DOHH2 (cell line): Measurements from ENCODE around the gene PEAK1.

Experiments
- EZH2phosphoT487 ChIP-seq: fragments of 200-600 bp; sonication (generic); IDR thresholded peaks from 2 replicates; pipeline ENCODE4 v1.6.1; 2017; ENCODE audit warnings: borderline replicate concordance, mild to moderate bottlenecking, antibody characterized with exemption, low read length, moderate library complexity, mixed read lengths
- TF ChIP-seq, protein P1 (sequence below): fragments of 200-600 bp; sonication (generic); IDR thresholded peaks from one replicate; pipeline ENCODE4 v1.5.1; 2014; ENCODE audit warnings: antibody characterized with exemption, mild to moderate bottlenecking, low read depth, low read length; ENCODE audit not compliant: poor library complexity, severe bottlenecking

DNA sequence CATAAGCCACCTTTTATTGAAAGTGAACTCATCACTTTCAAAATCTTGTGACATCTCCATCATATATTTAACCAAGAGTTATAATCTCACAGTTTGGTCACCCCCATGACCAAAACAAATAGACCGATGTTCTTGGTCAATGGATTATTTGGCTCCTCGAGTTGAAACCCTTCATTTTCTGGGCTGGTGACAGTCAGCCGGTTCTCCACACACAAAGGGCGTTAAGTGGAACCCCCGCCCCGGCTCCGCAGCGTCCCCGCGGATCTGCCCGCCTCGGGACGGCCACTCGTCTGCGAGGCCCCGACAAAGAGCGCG, 349.8 kb downstream of the PEAK1 start:
- TF ChIP-seq, protein P1, sequence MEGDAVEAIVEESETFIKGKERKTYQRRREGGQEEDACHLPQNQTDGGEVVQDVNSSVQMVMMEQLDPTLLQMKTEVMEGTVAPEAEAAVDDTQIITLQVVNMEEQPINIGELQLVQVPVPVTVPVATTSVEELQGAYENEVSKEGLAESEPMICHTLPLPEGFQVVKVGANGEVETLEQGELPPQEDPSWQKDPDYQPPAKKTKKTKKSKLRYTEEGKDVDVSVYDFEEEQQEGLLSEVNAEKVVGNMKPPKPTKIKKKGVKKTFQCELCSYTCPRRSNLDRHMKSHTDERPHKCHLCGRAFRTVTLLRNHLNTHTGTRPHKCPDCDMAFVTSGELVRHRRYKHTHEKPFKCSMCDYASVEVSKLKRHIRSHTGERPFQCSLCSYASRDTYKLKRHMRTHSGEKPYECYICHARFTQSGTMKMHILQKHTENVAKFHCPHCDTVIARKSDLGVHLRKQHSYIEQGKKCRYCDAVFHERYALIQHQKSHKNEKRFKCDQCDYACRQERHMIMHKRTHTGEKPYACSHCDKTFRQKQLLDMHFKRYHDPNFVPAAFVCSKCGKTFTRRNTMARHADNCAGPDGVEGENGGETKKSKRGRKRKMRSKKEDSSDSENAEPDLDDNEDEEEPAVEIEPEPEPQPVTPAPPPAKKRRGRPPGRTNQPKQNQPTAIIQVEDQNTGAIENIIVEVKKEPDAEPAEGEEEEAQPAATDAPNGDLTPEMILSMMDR = no peak
- no peak for TF ChIP-seq EZH2phosphoT487
